Measurements from ENCODE around the gene PHLDB2.

DNA sequence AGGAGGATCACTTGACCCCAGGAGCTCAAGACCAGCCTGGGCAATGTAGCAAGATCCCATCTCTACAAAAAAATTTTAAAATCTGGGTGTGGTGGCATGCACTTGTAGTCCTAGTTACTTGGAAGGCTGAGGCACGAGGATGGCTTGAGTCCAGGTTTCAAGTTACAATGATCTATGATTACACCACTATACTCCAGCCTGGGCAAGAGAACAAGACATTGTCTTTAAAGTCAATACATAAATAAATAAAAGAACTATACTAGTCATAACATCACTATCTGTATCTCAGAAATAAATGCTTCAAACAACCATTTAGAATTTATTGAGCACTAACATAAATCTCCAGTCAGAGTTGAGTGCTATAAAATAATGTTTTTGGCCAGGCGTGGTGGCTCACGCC is 8.5 kb upstream of the PHLDB2 start:
- TF ChIP-seq, protein P1, sequence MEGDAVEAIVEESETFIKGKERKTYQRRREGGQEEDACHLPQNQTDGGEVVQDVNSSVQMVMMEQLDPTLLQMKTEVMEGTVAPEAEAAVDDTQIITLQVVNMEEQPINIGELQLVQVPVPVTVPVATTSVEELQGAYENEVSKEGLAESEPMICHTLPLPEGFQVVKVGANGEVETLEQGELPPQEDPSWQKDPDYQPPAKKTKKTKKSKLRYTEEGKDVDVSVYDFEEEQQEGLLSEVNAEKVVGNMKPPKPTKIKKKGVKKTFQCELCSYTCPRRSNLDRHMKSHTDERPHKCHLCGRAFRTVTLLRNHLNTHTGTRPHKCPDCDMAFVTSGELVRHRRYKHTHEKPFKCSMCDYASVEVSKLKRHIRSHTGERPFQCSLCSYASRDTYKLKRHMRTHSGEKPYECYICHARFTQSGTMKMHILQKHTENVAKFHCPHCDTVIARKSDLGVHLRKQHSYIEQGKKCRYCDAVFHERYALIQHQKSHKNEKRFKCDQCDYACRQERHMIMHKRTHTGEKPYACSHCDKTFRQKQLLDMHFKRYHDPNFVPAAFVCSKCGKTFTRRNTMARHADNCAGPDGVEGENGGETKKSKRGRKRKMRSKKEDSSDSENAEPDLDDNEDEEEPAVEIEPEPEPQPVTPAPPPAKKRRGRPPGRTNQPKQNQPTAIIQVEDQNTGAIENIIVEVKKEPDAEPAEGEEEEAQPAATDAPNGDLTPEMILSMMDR (IDR thresholded peaks at IDR 0.05) = no peak
- TF ChIP-seq POLR2A (IDR thresholded peaks at IDR 0.05) = no peak
